ENCODE results near the gene BIRC6. TPM values are rescaled to one million over a fixed set of nuclear protein-coding genes. Genes with fewer than 3 reads are reported as not detected.

BIRC6 gene
- total and polyA plus RNA-seq, 2 donors (not counting 1 experiment from before 2014, with no cell fraction given) = 46.7 to 162 TPM

DNA sequence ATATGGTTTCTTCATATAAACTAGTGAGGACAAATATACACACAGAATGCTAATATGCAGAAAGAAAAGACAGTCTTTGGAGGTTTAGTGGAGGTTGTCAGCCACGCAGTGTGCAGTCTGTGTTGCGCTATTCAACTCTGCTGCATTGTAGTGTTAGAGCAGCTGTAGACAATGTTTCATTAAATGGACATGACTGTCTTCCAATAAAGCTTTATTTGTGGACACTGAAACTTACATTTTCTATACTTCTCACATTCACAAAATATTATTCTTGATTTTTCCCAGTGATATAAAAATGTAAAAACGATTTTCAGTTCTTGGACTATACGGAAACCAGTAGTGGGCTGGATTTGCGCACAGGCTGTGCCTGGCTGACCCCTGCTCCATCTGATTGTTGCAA is 284.4 kb downstream of the BIRC6 start:
- Histone ChIP-seq H3K27ac (ENCODE audit: insufficient read depth, low read length) (no peak overlapping the region), H3K4me3 (replicated peaks in 1 of 4; ENCODE audit: control extremely low read depth in 1 of 4, insufficient read depth in 1 of 4, low read depth in 3 of 4, low read length in 4 of 4) (no peak overlapping the region), H3K36me3 (ENCODE audit: control insufficient read depth, insufficient read depth, low read length) (no peaks in the 10 kb centered on the region), H3K4me2 (ENCODE audit: extremely low read depth, insufficient read depth, low read length) (no peak overlapping the region), H3K9me3 (ENCODE audit: control insufficient read depth, insufficient read depth, low read depth, low read length) (no peaks in the 10 kb centered on the region), H3K9ac (ENCODE audit: insufficient read depth, low read length) (no peak overlapping the region), H3K27me3 (ENCODE audit: control insufficient read depth, insufficient read depth, low read length) (no peaks in the 10 kb centered on the region), H4K20me1 (ENCODE audit: control insufficient read depth, extremely low read depth, insufficient read depth, low read length) (no peaks in the 10 kb centered on the region), H3K79me2 (ENCODE audit: control insufficient read depth, insufficient read depth, low read length) (no peaks in the 10 kb centered on the region), H2AFZ (ENCODE audit: low read length) (no peak overlapping the region), H3K4me1 (ENCODE audit: control insufficient read depth, extremely low read depth, insufficient read depth, low read length) (no peaks in the 10 kb centered on the region)
- TF ChIP-seq, protein P1, sequence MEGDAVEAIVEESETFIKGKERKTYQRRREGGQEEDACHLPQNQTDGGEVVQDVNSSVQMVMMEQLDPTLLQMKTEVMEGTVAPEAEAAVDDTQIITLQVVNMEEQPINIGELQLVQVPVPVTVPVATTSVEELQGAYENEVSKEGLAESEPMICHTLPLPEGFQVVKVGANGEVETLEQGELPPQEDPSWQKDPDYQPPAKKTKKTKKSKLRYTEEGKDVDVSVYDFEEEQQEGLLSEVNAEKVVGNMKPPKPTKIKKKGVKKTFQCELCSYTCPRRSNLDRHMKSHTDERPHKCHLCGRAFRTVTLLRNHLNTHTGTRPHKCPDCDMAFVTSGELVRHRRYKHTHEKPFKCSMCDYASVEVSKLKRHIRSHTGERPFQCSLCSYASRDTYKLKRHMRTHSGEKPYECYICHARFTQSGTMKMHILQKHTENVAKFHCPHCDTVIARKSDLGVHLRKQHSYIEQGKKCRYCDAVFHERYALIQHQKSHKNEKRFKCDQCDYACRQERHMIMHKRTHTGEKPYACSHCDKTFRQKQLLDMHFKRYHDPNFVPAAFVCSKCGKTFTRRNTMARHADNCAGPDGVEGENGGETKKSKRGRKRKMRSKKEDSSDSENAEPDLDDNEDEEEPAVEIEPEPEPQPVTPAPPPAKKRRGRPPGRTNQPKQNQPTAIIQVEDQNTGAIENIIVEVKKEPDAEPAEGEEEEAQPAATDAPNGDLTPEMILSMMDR (conservative IDR thresholded peaks at IDR 0.05 in 1 of 2, IDR thresholded peaks at IDR 0.05 in 1 of 2; ENCODE audit: low read depth in 1 of 2, low read length in 2 of 2) = no peak
- no peak for TF ChIP-seq EZH2 (IDR thresholded peaks at IDR 0.05; ENCODE audit: low read length, missing control alignments)
- DNase-seq (ENCODE audit: low read depth in 2 of 2) = no peak

DNA sequence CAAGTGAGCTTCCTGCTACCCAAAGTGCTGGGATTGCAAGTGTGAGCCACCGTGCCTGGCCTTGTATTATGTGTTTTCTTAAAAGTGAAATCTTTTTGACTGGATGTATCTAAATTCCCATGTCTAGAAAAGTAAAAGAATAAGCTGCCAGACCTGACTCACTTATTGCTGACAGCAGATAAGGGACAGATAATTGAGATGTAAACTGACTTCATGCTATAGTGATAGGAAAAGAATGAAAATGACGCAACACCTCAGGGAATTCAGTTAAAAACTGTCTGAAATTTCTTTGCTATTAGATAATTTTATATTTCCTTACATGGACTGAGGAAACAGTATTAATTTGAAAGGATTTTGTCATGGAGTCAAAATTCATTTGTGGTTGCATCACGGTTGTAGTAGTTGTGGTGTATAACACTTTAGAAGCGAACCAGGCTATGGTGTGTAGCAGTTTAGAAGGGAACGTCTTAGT is 290.4 kb downstream of the BIRC6 start:
- Histone ChIP-seq H3K36me3 (ENCODE audit: control insufficient read depth, insufficient read depth, low read length) (no peaks in the 10 kb centered on the region), H3K9ac (ENCODE audit: insufficient read depth, low read length) (no peak overlapping the region), H3K27me3 (ENCODE audit: control insufficient read depth, insufficient read depth, low read length) (no peaks in the 10 kb centered on the region), H3K4me1 (ENCODE audit: control insufficient read depth, extremely low read depth, insufficient read depth, low read length) (peaks cover 2% of the 10 kb centered on the region), H3K27ac (ENCODE audit: insufficient read depth, low read length) (peak overlapping the region; percentile 13), H4K20me1 (ENCODE audit: control insufficient read depth, extremely low read depth, insufficient read depth, low read length) (no peaks in the 10 kb centered on the region), H3K79me2 (ENCODE audit: control insufficient read depth, insufficient read depth, low read length) (no peaks in the 10 kb centered on the region), H3K4me2 (ENCODE audit: extremely low read depth, insufficient read depth, low read length) (no peak overlapping the region), H3K9me3 (ENCODE audit: control insufficient read depth, insufficient read depth, low read depth, low read length) (no peaks in the 10 kb centered on the region), H3K4me3 (replicated peaks in 1 of 4; ENCODE audit: control extremely low read depth in 1 of 4, insufficient read depth in 1 of 4, low read depth in 3 of 4, low read length in 4 of 4) (no peak overlapping the region), H2AFZ (ENCODE audit: low read length) (no peak overlapping the region)
- TF ChIP-seq, protein P1 (conservative IDR thresholded peaks at IDR 0.05 in 1 of 2, IDR thresholded peaks at IDR 0.05 in 1 of 2; ENCODE audit: low read depth in 1 of 2, low read length in 2 of 2) = no peak
- TF ChIP-seq EZH2 (IDR thresholded peaks at IDR 0.05; ENCODE audit: low read length, missing control alignments) = no peak
- peak; percentile 74 to 95 for DNase-seq (ENCODE audit: low read depth in 2 of 2)

DNA sequence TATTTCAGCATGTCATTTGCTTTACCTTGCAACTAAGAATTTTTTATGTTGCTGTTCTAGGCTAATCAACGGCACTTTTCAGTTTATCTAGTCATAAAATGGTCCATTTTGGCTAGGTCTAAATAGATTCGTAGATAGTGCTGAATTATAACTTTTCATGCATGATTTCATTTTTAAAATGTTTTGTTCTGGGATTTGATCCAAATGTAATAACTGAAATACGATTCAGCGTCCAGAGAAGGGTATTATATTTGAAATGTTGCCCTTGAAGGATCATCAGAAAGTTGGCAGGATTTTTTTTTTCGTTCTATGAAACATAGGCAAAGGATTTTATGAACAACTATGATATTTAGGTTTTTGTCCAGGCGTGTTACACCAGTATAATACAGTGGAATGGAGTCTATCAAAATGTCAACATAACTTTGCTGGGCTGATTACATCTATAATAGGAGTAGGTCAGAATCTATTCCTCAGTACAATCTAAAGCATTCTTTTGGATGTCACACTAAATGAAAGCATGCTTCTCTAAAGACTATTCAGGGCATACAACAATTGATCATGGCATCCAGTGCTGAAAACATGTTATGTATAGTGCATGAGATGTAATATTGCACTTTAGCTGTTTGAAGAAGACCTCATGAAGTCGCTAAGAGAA is 295.9 kb downstream of the BIRC6 start:
- Histone ChIP-seq H3K4me1 (ENCODE audit: control insufficient read depth, extremely low read depth, insufficient read depth, low read length) (peaks cover under 1% of the 10 kb centered on the region), H3K4me2 (ENCODE audit: extremely low read depth, insufficient read depth, low read length) (no peak overlapping the region), H3K36me3 (ENCODE audit: control insufficient read depth, insufficient read depth, low read length) (no peaks in the 10 kb centered on the region), H3K4me3 (replicated peaks in 1 of 4; ENCODE audit: control extremely low read depth in 1 of 4, insufficient read depth in 1 of 4, low read depth in 3 of 4, low read length in 4 of 4) (no peak overlapping the region), H3K9ac (ENCODE audit: insufficient read depth, low read length) (no peak overlapping the region), H3K9me3 (ENCODE audit: control insufficient read depth, insufficient read depth, low read depth, low read length) (no peaks in the 10 kb centered on the region), H3K79me2 (ENCODE audit: control insufficient read depth, insufficient read depth, low read length) (no peaks in the 10 kb centered on the region), H4K20me1 (ENCODE audit: control insufficient read depth, extremely low read depth, insufficient read depth, low read length) (no peaks in the 10 kb centered on the region), H2AFZ (ENCODE audit: low read length) (no peak overlapping the region), H3K27me3 (ENCODE audit: control insufficient read depth, insufficient read depth, low read length) (no peaks in the 10 kb centered on the region), H3K27ac (ENCODE audit: insufficient read depth, low read length) (peak overlapping the region; percentile 15)
- no peak for TF ChIP-seq EZH2 (IDR thresholded peaks at IDR 0.05; ENCODE audit: low read length, missing control alignments)
- TF ChIP-seq, protein P1 (conservative IDR thresholded peaks at IDR 0.05 in 1 of 2, IDR thresholded peaks at IDR 0.05 in 1 of 2; ENCODE audit: low read depth in 1 of 2, low read length in 2 of 2) = no peak
- peak; percentile 37 to 41 for DNase-seq (ENCODE audit: low read depth in 2 of 2)

Data from fibroblast of lung (primary cell).